HG02588 (cell line): Measurements from ENCODE around the gene ASIC2.

ENCODE experiments used
- ATAC-seq: cut with Tn5 transposase; IDR thresholded peaks from one replicate; pipeline ENCODE4 v1.9.1; 2021; ENCODE audit warnings: mild to moderate bottlenecking, moderate library complexity; ENCODE audit not compliant: unreplicated experiment

ASIC2 gene

GRCh38 chr17:33292981-33293867 is at the start of gene ASIC2:
TSS of gene ASIC2 (minus strand) at chr17:33293295.
- ATAC-seq, result no peak

DNA sequence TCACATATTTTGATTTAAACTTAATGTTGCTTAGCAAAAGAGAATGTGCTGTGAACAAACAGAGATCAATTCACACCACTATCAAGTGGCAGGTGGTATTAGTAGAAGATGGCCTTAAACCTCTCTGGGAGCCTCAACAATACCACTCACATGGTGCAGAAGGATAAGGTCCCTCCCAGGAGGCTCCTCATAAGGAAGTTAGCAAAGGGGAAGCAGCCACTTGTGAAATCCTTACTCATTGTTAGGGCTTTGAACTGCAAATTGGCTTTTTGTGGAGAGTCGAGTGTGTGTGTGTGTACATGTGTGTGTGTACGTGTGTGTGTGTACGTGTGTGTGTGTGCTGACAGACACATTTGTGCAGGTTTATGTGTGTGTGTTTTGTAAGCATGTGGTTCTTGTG is 48.9 kb upstream of the ASIC2 start:
- ATAC-seq, result no peak

- no peak for ATAC-seq
These were observed 45.1 kb upstream of the ASIC2 start for GRCh38 chr17:33338242-33338641.

GRCh38 chr17:33335491-33336173 is 42.5 kb upstream of the ASIC2 start:
- ATAC-seq, result no peak

GRCh38 chr17:33334703-33335102 is 41.6 kb upstream of the ASIC2 start:
- ATAC-seq, result no peak

GRCh38 chr17:33330877-33331276 is 37.8 kb upstream of the ASIC2 start:
- ATAC-seq, result no peak

GRCh38 chr17:33328129-33328528 is 35.0 kb upstream of the ASIC2 start:
- no peak for ATAC-seq

DNA sequence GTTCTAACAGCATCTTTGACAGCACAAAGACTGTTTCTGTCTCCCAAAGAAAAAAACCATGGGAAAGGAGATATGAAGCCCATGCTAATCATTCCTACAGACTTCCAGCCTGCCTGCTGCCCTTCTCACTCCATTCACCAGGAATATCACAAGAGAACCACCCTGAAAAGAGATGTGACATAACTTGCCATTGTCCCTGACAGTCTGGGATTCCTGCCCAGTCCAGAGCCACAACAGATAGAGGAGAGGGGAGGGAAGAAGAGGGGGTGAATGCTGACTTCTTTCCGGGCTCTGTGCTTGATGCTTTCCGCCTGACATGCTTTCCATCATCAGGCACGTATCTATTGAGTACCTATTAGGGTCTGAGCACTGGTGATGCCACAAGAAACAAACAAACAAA is 31.6 kb upstream of the ASIC2 start:
- no peak for ATAC-seq

- no peak for ATAC-seq
These were observed 29.0 kb upstream of the ASIC2 start for GRCh38 chr17:33322063-33322462.

DNA sequence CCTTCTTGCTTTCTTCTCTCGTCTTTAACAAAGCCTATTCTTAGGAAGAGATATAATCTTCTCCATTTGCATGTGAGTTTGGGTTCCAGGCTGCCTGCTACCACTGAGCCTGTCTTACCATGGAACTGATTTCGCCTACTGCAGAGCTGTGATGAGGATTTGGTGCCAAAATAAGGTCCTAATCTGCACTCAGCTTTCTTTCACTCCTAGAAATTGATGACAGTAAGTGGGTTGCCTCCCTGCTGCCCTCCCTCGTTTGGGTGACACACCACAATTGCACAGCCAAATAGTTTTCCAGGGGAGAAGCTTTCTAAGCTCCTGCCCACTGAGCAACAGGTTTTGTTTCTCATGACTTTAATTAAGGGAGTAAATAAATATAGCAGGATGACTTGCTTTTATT is 25.1 kb upstream of the ASIC2 start:
- ATAC-seq, result no peak

DNA sequence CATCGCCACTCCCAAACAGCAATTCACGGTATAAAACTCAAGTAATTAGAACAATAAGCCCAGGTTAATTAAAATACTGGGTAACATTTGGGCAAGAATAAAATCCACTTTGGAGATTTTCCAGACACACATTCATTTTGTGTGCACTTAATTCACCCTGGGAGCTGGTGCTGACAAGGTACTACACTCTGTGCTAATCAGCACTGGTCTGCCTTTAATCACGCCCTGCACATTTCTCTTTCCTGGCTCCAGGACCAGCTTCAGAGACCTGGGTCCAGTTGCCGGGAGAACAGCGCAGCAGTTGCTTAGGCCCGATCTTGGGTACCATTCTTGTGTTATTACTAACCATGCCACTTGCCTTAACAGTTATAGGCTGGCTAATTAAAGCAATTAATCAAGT is 23.7 kb upstream of the ASIC2 start:
- ATAC-seq, result no peak

GRCh38 chr17:33310296-33310695 is 17.2 kb upstream of the ASIC2 start:
- no peak for ATAC-seq

- ATAC-seq, result no peak
These were observed 10.2 kb upstream of the ASIC2 start for GRCh38 chr17:33303254-33303653.

DNA sequence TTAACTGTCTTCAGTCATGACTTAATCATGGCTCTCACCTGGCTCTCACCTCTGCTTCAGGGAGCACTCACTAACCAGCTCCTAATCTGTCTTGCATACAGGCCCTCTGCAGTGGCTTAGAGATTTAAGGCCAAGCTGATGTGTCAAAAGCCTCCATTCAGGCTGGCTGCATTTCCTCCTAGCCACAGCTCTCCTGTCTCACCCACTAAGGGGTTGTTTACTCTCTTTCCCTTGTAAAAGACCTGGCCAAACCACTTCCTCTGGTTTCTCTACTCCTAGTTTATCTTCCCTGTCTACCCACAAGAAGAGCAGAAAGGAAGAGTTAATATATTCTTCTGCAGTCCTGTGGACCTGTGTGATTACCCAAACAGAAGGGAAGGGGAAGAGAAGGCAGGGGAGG is 9.3 kb upstream of the ASIC2 start:
- ATAC-seq, result no peak

- ATAC-seq, result no peak
These were observed 7.1 kb upstream of the ASIC2 start for GRCh38 chr17:33300241-33300640.

GRCh38 chr17:33299115-33299514 is 6.0 kb upstream of the ASIC2 start:
- no peak for ATAC-seq

DNA sequence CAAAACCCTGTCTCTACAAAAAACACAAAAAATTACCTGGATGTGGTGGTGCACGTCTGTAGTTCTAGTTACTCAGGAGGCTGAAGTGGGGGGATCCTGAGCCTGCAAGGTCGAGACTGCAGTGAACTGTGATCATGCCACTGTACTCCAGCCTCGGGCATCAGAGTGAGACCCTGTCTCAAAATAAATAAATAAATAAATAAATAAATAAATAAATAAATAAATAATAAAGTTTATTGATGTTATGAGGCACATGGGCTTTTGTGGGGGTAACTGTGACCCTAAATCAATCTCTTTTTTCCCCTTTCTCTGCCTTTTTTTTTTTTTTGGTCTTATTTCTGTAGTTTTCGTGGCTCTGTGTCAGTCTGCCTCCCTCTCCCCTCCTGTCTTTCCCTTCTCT is 4.5 kb upstream of the ASIC2 start:
- ATAC-seq, result no peak

GRCh38 chr17:33294994-33295393 is 1.9 kb upstream of the ASIC2 start:
- ATAC-seq, result no peak

GRCh38 chr17:33292201-33292980 is 704 bp downstream of the ASIC2 start:
- no peak for ATAC-seq

- no peak for ATAC-seq
These were observed 1.6 kb downstream of the ASIC2 start for GRCh38 chr17:33291248-33292200.
